NCI-H748 (cell line): ENCODE data around the gene SOX5.
"Not testable (repeated sequence)": the region's sequence is repeated elsewhere in the genome, so short reads cannot be mapped to it uniquely, and the experiment has no call there.

Experiments used
- DNase-seq: peaks from one replicate; lab custom pipeline; 2025; ENCODE audit not compliant: unreplicated experiment; lab: John Stamatoyannopoulos, UW

The SOX5 gene

DNA sequence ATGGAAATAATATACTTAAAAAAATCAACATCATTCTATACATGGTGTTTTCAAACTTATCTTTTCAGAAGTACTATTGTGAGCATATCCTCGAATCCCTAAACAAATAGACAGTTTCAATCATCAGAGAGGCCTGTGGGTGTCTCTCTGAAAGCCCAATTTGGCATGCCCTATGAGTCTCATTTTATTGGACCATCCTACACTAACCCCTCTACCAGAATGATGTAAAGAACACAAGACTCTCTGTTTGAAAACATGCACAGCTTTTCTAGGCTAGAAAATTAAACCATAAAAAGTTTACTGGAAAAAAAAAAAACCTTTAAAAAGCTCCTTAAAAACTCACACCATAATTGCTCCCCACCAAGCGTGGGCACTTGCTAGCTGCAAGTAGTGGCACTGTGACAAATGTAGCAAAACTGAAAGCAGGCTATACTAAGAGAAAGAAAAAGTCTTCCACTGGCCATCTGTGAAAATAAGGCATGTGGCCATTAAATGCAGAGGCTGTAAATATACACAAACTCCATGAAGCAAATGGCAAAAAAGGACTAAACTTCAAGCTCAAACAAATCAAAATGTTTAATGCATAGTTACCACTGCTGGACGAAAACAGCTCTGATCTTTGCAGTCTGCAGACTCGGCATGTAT is 394.2 kb downstream of the SOX5 start:
- DNase-seq: no peak

DNA sequence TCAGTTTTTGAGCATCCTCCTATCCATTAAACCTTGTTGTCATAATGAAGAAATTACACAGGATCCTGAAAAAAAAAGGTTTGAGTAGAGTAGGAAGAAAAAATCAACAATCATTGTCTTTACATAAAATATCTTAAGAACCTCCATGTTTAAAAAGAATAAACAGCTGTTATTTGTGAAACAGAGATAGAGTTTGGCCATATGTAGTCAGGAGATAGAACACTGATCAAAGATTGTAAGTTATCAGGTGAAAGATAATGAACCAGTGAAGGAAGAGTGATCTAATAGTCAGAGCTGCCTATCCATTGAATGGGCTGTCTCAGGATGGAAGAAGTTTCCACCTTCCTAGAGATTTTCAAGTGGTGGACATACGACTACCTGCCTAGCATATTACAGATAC is 397.1 kb downstream of the SOX5 start:
- no peak for DNase-seq

GRCh38 chr12:23550753-23551152 is 398.7 kb downstream of the SOX5 start:
- peak; percentile 60 for DNase-seq

DNA sequence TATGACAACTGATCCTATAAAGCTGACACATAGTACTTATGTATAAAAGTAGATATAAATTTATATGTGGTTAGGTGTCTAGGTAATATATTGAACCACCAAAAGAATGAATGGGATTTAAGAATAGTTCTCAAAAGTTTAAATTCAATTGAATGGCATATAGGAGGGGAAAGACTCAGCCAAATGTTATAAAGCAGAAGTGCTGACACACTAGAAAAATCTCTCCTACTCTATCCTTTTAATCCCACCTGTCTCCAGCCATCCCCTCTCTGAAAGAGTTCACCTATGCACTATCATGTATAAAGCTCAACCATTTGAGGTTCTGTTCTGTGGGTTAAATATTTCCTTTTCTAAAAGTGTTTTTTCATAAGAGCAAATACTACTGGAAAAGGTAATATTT is 400.7 kb downstream of the SOX5 start:
- DNase-seq: no peak

- no peak for DNase-seq
These were observed 402.7 kb downstream of the SOX5 start for GRCh38 chr12:23546756-23547155.

DNA sequence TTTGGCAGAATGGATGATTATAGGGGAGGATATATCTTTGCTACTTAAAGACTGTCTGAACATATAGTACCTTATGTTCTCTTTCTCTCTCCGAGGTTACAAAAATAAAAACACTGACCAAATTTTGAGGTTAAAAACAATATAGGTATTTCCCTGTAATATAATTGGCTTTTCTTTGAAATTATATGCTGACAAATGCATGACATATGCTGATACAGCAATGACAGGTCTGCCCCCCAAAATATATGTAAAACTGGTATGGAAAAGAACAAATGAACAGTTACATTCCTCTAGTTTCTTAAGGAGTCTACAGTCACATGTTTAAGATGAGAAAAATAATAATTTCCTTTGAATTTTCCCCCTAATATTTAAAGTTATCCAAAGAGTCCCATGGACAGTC is 405.7 kb downstream of the SOX5 start:
- no peak for DNase-seq

DNA sequence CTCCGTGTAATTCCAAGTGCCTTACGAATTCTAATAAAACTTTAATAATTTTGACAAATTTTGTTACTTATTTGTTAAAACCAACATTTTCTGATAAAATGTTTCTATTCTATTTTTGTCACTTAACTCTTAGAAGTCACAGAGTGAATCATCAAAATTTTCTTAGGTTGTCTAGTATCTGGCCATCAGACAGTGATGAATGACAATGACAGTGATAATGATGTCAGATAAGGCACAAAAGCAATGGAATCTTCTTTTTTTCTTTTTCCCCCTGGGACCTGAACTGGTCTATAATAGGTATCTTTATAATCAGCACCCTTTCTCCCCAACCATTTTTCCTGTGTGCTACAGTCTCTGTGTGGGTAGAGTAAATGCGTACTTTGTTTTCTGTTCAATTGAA is 407.3 kb downstream of the SOX5 start:
- no peak for DNase-seq

GRCh38 chr12:23540572-23540971 is 408.9 kb downstream of the SOX5 start:
- DNase-seq: no peak

DNA sequence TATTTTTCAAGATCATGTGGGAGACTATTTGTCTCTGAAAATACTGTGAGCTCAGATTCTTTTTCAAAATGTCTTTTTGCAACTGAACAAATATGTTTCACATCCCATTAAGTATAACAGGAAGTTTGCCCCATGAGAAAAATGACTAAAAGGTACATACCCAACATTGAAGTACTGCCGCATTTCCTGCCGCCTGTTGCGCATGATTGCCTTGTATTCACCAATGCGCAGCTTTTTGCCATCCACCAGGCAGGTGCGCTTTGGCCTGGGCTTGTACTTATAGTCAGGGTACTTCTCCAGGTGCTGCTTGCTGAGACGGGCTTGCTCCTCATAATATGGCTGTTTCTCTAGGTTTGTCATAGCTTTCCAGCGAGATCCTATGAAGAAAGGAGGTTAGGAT is 413.2 kb downstream of the SOX5 start:
- peak; percentile 71 for DNase-seq

DNA sequence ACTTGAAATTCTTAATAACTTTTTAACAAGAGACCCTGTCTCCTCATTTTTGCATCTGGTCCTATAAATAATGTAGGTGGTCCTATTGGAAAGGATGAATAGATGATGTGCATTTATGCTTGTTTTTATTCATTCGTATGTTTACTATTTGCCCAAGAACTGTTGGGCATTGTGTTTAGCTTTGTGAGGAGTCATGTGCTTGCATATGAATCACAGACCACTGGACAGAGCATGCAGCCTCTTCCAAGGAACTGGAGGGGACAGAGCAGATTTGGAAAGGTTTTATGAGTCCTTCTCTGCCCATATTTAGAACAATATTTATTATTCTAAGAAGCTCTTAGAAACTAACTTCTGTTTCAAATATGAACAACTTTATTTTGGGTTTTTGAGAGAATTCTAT is 414.0 kb downstream of the SOX5 start:
- no peak for DNase-seq

DNA sequence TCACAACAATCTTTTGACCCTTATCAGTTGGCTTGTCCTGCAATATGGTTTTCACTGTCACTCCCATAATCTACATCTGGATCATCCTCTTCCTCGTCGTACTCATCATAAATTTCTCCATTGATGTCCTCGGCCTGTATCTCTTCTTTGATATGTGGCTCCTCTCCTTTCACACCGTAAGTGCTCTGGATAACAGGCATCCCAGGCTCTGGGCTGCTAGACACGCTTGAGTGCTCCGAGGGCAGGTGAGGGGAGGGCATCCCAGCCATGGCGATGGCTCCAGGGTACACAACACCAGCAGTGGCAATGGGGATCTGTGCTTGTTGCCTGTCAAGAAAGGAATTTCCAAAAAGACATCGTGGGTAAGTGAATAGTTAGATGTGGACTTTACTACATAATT is 415.3 kb downstream of the SOX5 start:
- DNase-seq: no peak

GRCh38 chr12:23533699-23534098 is 415.8 kb downstream of the SOX5 start:
- no peak for DNase-seq

DNA sequence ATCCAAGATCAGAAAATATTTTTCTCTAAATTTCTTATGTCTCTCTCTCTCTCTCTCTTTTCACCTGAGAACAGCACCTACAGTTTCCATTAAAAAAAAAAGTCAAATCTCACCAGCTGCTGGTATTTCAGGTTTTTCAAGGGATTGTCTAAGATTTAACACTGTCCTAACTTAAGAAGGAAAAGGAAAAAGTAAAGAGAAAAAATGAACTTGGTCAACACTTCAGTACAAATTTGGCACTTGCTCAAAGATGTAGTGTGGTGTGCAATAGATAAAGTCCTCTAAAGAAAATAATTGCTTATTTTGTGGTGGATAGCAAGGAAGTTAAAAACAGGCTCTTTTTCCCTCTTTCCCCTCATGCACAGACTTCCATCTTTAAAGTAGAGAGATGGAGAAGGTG is 416.2 kb downstream of the SOX5 start:
- DNase-seq: no peak

GRCh38 chr12:23528316-23528715 is 421.2 kb downstream of the SOX5 start:
- DNase-seq: no peak

DNA sequence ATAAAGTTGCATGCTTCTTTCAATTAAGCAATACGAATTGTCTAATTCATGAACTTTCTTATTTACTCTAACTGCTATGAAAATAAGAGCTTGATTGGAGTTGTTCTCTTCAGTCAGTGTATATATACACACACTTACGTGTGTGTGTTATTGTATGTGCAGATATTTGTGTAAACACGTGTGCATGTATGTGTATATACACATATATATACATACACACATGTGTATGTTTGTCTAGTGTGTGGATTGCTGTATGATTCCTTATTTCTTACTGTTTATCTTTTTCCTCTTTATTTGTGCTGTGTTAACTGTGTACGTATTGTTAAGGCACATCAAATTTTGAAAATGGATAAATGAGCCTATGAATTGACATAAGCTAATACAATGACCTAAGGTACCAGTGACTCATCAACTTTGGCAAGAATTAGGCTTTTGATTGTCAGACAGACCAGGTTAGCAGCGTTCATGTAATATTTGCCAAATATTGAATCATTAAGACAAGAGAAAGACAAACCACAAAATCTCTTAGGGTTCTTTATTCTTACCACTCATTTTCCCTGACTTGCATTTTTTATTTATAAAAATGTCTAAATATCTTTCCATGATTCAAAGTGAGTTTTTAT is 423.9 kb downstream of the SOX5 start:
- no peak for DNase-seq

DNA sequence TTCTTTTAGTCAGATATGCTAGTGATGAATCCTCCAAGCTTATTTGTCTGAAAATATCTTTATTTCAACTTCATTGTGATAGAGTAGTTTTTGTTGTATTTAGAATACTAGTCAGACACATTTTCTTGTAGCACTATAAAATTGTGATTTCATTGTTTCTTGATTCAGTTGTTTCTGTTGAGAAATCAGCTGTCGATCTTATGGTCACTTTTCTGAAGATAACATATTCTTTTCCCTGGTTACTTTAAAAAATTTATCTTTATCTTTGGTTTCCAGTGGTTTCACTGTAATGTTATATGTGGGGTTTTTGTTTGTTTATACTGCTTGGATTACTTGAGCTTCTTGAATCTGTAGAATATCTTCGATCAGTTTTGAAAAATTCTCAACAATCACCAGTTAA is 426.1 kb downstream of the SOX5 start:
- DNase-seq: no peak

DNA sequence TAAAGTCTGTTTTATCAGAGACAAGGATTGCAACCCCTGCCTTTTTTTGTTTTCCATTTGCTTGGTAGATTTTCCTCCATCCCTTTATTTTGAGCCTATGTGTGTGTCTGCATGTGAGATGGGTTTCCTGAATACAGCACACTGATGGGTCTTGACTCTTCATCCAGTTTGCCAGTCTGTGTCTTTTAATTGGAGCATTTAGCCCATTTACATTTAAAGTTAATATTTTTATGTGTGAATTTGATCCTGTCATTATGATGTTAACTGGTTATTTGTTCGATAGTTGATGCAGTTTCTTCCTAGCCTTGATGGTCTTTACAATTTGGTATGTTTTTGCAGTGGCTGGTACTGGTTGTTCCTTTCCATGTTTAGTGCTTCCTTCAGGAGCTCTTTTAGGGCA is 430.0 kb downstream of the SOX5 start:
- not testable (repeated sequence) for DNase-seq

DNA sequence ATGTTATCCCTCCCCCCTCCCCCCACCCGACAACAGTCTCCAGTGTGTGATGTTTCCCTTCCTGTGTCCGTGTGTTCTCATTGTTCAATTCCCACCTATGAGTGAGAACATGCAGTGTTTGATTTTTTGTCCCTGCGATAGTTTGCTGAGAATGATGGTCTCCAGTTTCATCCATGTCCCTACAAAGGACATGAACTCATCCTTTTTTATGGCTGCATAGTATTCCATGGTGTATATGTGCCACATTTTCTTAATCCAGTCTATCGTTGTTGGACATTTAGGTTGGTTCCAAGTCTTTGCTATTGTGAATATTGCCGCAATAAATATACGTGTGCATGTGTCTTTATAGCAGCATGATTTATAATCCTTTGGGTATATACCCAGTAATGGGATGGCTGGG is 433.7 kb downstream of the SOX5 start:
- DNase-seq: not testable (repeated sequence)

DNA sequence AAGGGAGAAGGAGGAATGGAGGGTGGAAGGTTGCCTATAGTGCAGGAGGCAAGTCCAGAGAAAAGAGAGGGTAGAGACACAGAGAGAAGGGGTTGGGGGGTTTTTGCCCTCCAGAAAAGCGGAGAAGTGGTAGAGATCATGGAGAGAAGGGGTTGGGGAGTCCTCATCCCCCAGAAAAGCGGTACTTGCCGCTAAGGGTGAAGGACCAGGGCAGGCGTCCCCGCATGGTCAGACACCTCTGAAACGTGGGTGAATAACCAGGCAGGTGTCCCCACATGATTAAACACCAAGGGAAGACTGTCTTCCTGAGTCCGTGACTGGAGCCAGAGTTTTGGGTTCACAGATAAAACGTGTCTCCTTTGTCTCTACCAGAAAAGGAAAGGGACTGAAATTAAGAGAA is 439.0 kb downstream of the SOX5 start:
- DNase-seq: no peak

- DNase-seq: not testable (repeated sequence)
These were observed 439.6 kb downstream of the SOX5 start for GRCh38 chr12:23509832-23510231.

- not testable (repeated sequence) for DNase-seq
These were observed 441.7 kb downstream of the SOX5 start for GRCh38 chr12:23507785-23508184.

DNA sequence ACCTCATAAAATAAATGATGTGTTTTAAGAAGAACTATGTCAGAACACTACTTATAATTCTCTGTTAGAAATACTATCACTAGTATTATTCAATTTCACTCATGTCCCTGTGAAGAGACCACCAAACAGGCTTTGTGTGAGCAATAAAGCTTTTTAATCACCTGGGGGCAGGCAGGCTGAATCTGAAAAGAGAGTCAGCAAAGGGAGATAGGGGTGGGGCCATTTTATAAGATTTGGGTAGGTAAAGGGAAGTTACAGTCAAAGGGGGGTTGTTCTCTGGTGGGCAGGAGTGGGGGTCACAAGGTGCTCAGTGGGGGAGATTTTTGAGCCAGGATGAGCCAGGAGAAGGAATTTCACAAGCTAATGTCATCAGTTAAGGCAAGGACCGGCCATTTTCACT is 443.7 kb downstream of the SOX5 start:
- DNase-seq: not testable (repeated sequence)
